Omental fat pad (tissue), 4 donors: Measurements from ENCODE around the gene MIDN. TPM values are rescaled to one million over a fixed set of nuclear protein-coding genes. Genes with fewer than 3 reads are reported as not detected.

Experiments used
- ATAC-seq: fragments of 150-250 bp; one replicate; pipeline ENCODE4 v1.9.1; 2016; ENCODE audit warnings: mild to moderate bottlenecking, moderate library complexity; ENCODE audit not compliant: low FRiP score
- DNase-seq: peaks from one replicate; pipeline ENCODE4 v3.0.0-alpha.2; 2019; ENCODE audit warnings: low spot score
- CTCF ChIP-seq, 3 donors: fragments of 450-650 bp; IDR thresholded peaks; one replicate each; pipeline ENCODE4 v1.5.1; 2016 to 2017; ENCODE audit warnings: antibody characterized with exemption in 3 of 3, mild to moderate bottlenecking in 3 of 3, moderate library complexity in 2 of 3
- total RNA-seq, 4 donors: library from RNA; depleted of rRNA; stranded (reverse); fragments of >200 nt; gene quantifications; one replicate each; pipeline ENCODE4 v1.1.0, GENCODE V29; 2016

MIDN gene
- total RNA-seq, 4 donors from 2014 or later = 24.5 to 68.6 (median 44.1) TPM

- DNase-seq (no peak), ATAC-seq (no peak)
- no peak for TF ChIP-seq CTCF (IDR thresholded peaks at IDR 0.05)
Observed at GRCh38 chr19:1254530-1255185, 6.3 kb downstream of the MIDN start.

GRCh38 chr19:1255186-1256161 lies 7.1 kb downstream of the MIDN start:
- no peak for TF ChIP-seq CTCF (IDR thresholded peaks at IDR 0.05)
- ATAC-seq (no peak), DNase-seq (no peak)

GRCh38 chr19:1256646-1257474 lies 8.5 kb downstream of the MIDN start:
- TF ChIP-seq CTCF (IDR thresholded peaks at IDR 0.05) = no peak
- DNase-seq = no peak
- no peak for ATAC-seq

DNA sequence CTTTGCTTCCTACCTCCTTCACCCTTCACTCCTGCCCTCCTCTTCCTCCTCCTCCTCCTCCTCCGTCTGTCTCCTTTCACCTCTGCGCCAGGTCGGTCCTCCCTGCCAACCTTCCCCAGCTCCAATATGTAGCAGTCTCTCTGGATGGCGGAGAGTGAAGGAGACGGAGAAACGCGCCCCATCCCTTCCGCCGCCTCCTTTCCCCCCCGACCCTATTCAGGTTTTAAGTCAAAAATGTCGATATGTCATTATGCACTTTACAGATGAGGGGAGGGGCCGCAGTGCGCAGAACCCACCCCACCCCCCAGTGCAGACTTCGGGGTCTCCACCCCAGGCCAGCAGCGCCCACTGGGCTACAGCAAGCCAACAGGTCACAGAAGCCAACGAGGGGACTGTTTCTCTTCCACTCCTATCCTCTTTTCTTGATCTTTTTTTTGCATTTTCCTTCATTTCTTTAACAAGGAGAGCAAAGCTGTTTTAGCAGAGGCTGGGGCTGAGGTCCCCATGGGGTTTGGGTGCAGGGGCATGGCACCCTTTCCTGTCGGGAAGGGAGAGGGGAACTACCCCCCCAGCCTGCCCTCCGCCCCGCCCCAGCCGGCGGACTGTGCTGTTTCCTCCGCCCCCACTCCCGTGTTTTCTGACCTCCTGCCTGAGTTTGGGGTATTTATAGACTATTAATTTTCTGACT lies 9.2 kb downstream of the MIDN start:
- ATAC-seq = no peak
- no peak for TF ChIP-seq CTCF (IDR thresholded peaks at IDR 0.05)

GRCh38 chr19:1258163-1258492 lies 9.7 kb downstream of the MIDN start:
- ATAC-seq (no peak), DNase-seq (no peak)
- no peak for TF ChIP-seq CTCF (IDR thresholded peaks at IDR 0.05)

More for the DNA sequence above, 9.2 kb downstream of the MIDN start:
- DNase-seq = no peak

GRCh38 chr19:1258707-1259205 lies 10.4 kb downstream of the MIDN start:
- ATAC-seq (no peak), DNase-seq (no peak)
- TF ChIP-seq CTCF (IDR thresholded peaks at IDR 0.05) = no peak
